ENCODE results near the gene EPO.

Gene EPO

DNA sequence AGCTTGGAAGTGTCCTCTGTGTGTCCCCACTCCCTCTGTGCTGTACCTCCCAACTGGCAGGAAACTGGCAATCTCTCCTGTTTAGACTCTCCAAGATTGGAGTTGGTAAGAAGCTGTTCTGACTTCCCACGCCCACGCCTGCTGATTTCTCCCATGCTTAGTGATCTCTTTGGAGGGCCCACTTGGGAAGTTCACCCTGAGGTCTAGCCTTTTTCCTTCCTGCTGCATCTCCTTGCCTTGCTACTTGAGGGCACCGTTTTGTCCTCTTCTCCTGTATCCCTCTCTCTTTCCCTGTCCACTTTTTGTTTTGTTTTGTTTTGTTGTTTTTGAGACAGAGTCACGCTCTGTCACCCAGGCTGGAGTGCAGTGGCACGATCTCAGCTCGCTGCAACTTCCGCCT is 48.5 kb downstream of the EPO start:
- DNase-seq, result no peak
- in situ Hi-C loops (cut with HindIII; ENCODE audit: low pct_ligation_motif_present, low pct_unique_long_range_greater_than_20kb, low sequenced_read_pairs), result no loop called here

All from ACHN (cell line).